ENCODE measurements around the gene KRT74.
A peak's percentile ranks its signal among the peaks of the same experiment; 100 is the strongest.

Gene KRT74

GRCh38 chr12:52534482-52534881, 39.2 kb downstream of the KRT74 start:
- no peak for DNase-seq

GRCh38 chr12:52533686-52534470, 39.8 kb downstream of the KRT74 start:
- no peak for DNase-seq

- no peak for DNase-seq
Measured at GRCh38 chr12:52532636-52533035, 41.0 kb downstream of the KRT74 start.

- peak; percentile 51 for DNase-seq
Measured at GRCh38 chr12:52531566-52532300, 41.9 kb downstream of the KRT74 start.

GRCh38 chr12:52530905-52531304, 42.7 kb downstream of the KRT74 start:
- no peak for DNase-seq

GRCh38 chr12:52530366-52530765, 43.3 kb downstream of the KRT74 start:
- no peak for DNase-seq

- no peak for DNase-seq
Measured at GRCh38 chr12:52529846-52530245, 43.8 kb downstream of the KRT74 start.

- no peak for DNase-seq
Measured at GRCh38 chr12:52529417-52529816, 44.2 kb downstream of the KRT74 start.

GRCh38 chr12:52528641-52529143, 45.0 kb downstream of the KRT74 start:
- DNase-seq, result no peak

- DNase-seq, result no peak
Measured at GRCh38 chr12:52527121-52527800, 46.4 kb downstream of the KRT74 start.

- no peak for DNase-seq
Measured at GRCh38 chr12:52526511-52526951, 47.1 kb downstream of the KRT74 start.

GRCh38 chr12:52525661-52526499, 47.8 kb downstream of the KRT74 start:
- no peak for DNase-seq

- no peak for DNase-seq
Measured at GRCh38 chr12:52524898-52525591, 48.6 kb downstream of the KRT74 start.

GRCh38 chr12:52524241-52524897, 49.3 kb downstream of the KRT74 start:
- no peak for DNase-seq

- DNase-seq, result no peak
Measured at GRCh38 chr12:52523824-52524223, 49.8 kb downstream of the KRT74 start.

GRCh38 chr12:52522346-52523011, 51.2 kb downstream of the KRT74 start:
- DNase-seq, result no peak

GRCh38 chr12:52521568-52522266, 51.9 kb downstream of the KRT74 start:
- DNase-seq, result no peak

GRCh38 chr12:52521175-52521567, 52.5 kb downstream of the KRT74 start:
- no peak for DNase-seq

- no peak for DNase-seq
Measured at GRCh38 chr12:52519826-52520662, 53.6 kb downstream of the KRT74 start, which contains the start of gene KRT5. Gene KRT5 (minus strand): TSS chr12:52520394. CDS start chr12:52520296, 98 bp downstream.
